HG03469 (cell line): ENCODE data around the gene REXO2.

Experiments
- ATAC-seq: cut with Tn5 transposase; IDR thresholded peaks from one replicate; pipeline ENCODE4 v1.9.1; 2021; ENCODE audit warnings: mild to moderate bottlenecking, moderate library complexity, moderate number of reproducible peaks; ENCODE audit not compliant: unreplicated experiment

REXO2 gene

DNA sequence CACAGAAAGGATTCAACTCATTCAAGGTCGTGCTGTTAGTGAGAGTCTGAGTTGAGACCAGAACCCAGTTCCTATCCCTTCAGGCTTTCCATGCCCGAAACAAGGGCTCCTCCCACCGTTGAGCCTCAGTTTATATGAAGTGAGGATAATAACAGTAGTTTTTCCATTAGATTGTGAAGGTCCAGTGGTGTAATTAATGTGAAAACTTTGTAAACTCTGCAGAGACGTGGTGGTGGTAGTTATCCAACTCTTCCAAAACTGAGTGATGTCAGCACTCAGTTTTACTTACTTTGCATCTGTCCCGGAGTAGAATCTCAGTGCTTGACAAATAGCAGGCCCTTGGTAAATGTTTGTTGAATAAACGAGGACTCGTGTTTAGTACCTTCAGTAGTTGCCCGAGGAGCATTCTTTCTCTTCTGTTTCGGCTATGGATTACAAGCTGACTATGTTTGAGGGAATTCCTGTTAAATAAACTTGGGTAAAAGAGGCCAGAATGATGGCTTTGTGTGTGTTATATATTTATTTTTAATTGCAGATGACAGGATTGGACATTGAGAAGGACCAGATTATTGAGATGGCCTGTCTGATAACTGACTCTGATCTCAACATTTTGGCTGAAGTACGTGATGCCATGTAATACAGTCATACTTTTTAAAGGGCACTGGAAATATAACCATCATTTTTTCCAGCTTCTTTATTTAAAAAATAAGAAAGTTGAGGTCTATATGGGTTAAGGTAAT, 1.0 kb downstream of the REXO2 start:
- ATAC-seq: no peak

DNA sequence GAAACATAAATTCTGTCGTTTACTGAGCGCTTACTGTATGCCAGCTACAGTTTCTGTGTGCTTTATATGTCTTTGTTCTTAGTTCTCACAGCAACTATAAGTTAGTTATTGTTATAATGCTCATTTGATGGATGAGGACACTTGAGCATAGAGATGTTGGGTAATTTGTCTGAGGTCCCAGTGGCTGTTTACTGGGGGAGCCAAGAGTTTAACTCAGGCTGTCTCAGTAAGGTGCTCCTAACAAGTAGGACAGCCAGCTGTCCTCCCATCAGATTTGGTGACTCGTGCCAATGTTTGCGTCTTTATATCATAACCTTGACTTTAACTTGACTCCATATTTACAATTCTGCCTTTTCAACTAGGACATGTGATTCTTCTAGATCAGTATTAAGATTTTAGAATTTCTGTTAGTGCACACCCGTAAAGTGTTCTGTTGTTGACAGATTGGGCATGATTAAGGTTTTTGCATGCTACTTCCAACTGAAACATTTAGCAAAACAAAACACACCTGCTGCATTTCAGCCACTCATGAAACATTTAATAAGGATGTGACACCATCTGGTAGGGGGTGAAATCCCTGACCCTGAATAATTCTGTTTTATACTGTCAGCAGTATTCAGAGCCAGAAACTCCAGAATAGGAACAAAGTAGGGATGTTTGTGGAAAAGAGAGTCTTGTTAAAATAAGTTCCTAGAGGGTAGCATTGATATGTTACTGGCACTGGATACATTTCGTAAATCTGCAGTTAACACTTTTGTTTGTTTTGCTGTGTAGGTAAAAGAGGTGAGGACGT, 1.9 kb downstream of the REXO2 start:
- no peak for ATAC-seq

DNA sequence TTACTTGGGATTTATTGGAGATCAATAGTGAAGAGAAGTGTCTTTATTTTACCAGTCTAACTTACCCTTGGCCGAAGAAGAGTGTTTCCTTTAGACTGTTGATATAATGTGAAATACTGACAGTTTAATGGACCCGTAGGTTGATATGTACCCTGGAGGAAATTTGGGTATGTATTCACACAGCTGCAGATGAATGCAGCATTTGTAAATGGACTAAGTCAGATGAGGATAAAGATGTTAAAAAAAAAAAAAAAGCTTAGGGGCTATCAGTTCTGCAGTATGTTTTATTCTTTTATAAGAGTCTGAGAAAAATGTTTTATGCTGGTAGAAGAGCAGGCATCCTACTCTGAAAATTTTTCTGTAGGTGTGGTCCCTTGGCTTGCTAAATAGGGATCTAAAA, 2.7 kb downstream of the REXO2 start:
- ATAC-seq: no peak

DNA sequence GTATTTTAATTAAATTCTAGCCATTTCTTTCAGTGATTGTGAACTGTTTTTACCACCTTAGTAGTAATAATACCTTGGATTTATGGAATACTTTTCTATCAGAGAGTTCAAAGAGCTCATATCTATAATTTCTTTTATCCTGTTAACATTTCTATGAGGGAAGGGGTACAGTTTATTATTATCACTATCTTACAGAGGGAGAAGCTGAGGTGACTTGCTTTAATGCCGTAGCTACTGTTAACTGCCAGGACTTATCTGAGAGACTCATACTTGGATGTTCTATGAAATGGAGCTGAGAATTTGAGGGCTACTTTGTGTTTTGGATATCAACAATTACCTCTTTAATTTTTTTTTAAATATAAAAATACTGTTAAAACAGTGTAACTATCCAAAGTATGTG, 3.3 kb downstream of the REXO2 start:
- no peak for ATAC-seq

DNA sequence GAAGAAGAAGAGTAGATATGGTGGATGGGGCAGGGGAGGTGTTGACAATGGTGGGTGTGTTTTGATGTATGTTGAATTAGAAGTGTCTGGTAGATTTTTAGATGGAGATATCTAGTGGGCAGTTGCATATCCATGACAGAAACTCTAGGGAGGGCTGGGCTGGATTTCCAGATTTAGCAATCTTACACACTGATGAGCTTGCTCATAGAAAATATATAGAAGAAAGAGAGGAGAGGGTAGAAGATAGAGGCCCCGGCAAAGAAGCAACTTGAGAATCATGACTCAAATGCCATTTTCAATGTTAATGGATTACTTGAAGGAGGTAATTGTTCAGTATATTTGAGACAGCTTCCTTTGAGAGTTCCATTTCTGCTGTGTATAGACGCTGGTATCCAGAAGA, 8.2 kb downstream of the REXO2 start:
- no peak for ATAC-seq

DNA sequence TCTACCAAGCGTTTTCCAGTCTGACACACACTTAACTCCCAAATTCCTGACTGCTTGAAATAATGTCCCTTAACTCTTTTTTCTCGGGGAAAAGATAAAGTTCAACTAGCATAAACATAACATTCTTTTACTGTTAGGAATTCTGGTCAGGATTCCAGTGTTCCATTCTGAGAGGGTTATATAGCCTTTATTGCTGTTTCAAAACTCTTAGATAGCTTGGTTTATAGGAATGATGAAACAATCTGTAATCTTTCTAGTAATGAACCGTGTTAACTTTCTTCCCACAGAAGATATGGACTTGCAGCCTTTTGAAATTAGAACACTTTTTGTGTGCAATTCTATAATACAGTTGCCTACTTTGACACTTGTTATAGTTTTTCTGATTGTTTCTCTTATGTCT, 8.6 kb downstream of the REXO2 start:
- ATAC-seq: no peak

DNA sequence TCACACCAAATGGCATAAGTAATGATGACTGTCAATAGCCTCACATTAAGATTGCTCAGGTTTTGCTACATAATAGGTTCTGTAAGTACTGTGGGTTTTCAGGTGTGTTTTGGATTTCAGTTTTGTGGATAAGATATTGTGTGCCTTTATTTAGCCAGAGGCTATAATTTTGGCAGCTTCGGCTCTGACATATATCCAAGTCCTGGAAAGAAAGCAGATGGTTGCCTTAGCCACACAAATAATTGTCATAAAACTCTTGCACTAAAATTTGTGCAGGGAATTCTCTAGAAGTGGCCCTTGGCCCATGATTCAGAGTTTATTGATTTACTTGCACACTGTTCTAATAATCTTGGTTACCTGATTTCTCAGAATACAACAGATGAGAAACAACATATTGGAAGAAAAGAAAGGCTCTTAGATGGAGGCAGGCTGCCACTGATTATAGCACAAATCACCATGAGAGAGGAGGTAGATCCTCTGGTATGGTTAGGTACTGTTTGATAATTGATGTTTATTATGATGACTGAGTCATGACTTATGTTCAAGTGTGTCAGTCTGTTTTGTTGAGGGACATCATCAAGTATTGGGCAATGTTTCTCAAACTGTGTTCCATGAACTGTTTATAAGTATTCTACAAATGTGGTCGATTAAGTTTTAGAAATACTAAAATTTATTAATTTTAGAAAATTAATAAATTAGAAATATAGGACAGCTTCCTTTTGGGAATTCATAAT, 9.6 kb downstream of the REXO2 start:
- ATAC-seq: no peak

DNA sequence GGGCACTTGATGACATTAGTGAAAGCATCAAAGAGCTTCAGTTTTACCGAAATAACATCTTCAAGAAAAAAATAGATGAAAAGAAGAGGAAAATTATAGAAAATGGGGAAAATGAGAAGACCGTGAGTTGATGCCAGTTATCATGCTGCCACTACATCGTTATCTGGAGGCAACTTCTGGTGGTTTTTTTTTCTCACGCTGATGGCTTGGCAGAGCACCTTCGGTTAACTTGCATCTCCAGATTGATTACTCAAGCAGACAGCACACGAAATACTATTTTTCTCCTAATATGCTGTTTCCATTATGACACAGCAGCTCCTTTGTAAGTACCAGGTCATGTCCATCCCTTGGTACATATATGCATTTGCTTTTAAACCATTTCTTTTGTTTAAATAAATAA, 10.6 kb downstream of the REXO2 start:
- ATAC-seq: no peak

DNA sequence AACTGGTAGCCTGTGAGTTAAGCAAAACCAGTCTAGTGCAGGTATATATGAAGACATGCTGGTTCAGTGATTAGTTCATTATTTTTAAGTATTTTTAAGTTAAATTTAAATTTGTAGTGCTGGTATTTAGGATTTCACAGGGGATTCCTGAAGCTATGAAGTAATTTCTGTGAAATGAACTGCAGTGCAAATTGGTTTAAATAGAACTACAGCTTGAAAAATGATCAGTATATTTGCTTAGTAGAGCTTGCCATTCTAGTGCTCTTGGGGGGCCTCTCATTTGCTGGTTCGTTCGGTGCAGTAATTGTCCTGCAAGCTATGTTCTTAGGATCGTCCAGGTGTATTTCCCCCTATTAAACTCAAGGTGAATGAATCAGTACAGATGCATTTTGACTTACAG, 13.1 kb downstream of the REXO2 start:
- ATAC-seq: no peak

DNA sequence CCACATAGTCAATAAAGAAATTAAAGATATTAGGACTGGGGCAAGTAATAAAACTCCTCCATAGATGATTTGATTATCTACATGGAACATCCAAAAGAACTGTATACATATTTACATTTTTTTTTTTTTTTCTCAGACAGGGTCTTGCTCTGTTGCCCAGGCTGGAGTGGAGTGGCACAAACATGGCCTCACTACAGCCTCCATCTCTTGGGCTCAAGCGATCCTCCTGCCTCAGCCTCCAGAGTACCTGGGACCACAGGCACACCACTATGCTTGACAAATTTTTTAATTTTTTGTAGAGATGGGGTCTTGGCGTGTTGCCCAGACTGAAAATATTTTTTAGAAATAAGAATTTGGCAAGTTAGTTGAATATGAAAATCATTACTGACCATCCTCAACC, 24.7 kb downstream of the REXO2 start:
- no peak for ATAC-seq

DNA sequence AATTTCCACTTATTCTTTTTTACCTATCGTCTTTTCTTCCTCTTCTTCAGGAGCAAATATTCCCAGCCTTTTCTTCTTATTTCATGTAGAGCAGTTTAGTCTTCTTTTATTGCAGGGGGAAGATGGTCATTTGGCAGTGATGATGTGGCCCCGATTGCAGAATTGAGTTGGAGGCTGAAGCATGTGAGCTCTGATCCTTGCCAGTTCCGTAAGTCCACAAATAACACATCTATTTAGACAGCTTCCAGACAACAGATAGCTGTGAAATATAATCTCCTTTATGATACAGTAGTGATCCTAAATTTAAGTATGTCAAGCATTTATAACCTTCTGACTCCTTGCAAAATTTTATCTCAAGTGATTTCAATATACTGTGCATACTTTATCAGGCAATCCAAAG, 27.5 kb downstream of the REXO2 start:
- no peak for ATAC-seq

DNA sequence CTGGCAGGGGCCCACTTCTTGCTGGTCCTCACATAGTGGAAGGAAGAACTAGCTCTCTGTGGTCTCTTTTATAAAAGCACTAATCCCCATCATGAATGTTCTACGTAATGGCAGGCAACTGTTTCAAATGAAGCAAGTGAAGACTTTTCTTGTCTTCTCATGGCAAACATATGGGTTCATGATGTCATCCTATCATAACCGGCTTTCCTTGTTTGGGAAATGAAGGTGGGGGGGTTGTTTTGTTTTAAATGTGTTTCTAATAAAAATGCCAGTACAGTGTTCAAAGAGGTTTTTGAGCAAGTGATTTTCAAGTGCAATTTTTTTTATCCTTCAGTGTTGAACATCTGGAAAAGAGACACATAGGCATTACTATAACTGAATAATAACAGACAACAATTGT, 33.4 kb downstream of the REXO2 start:
- no peak for ATAC-seq

DNA sequence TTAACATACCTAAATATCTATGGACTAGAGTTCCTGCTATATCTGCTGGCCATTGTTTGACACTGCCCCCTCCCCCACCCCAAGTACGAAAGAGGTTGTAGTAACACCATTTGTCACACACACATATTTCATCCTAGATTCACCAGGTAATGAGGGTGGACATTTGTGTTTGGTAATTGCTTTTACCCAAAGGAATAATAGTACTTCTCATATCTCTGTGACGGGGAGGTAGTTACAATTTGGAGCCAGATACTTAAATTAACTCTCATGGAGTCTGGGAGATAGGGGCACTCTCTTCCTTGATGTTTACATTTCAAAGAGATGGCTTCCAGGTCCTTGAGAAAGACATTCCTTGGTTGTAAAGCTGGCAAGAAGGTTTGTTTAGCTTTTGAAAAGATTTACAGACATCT, 38.7 kb downstream of the REXO2 start:
- ATAC-seq: no peak

DNA sequence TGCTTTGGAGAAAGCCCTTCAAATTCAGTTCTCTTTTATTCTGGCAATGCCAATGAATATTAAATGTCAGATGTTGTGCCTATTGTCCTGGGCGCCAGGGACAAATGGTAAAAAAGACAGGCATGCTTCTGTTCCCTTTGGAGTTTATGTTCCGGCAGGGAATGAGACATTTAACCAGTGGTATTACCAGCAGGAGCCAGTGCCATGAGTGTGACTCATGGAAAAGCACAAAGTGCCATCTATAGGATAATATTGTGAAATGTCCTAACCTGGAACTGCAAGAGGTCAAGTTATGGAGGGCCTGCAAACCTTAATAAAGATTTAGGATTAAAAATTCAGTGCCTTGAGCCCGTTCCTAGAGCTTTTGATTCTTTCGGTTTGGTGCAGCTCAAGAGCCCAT, 39.5 kb downstream of the REXO2 start:
- ATAC-seq: no peak

DNA sequence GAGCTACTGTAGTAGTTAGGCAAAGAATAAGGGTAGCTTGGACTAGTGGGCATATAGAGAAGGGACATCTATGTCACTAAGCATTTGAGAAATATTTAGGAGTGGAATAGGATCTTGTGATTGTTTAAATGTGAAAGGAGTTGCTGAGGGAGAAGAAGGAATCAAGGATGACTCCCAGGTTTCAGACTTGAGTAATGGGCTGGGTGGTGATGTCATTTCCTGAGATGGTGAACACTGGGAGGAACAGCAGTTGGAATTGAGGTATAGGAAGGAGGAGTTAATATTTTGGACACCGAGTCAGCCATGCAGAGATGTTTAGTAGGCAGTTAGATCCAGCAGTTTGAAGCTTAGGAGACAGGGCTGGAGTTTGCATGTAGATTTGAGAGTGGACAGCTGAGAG, 40.1 kb downstream of the REXO2 start:
- ATAC-seq: no peak

DNA sequence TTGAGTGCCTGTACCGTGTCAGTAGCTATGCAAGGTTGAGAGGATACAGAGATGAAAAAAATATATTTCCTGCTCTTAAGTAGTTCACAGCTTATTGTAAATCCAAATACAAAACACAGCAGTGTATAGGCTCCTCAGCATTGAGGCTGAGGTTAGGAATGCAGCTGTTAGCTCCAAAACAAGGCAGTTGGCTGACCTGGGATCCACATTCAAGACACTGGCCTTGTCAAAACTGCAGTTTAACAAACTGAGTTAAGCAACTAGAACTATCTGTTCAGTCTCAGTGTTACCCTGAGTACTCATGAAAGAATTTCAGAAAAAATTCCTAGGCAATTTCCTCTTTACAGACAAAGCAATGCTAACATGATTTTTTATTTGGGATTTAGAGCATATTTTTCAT, 42.8 kb downstream of the REXO2 start:
- no peak for ATAC-seq

DNA sequence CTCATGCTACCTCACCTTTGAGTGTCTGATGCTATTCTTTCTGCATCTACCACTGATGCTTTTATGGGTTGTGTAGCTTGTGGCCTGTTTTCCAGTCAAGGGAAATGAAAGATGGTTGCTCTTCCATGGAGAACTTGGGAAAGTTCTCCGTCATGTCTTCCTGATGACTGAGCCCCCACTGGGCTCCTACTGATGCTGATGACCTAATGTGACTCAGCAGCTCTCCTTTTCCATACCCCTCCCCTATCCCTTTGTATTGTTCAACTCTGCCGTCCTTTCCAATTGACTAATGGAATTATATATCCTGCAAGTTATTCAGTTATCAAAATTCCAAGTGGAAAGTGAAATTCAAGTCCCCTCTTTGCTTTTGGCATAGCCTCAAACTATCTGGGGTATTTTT, 44.7 kb downstream of the REXO2 start:
- ATAC-seq: no peak

DNA sequence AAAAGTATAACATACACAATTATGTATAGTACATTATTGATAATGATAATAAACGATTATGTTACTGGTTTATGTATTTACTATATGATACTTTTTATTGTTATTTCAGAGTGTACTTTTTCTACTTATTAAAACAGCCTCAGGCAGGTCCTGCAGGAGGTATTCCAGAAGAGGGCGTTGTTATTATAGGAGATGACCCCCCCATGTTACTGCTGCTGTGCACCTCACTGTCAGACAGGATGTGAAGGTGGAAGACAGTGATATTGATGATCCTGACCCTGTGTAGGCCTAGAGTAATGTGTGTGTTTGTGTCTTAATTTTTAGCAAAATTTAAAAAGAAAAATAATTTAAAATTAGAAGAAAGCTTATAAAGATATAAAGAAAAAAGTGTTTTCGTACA, 57.6 kb downstream of the REXO2 start:
- no peak for ATAC-seq

DNA sequence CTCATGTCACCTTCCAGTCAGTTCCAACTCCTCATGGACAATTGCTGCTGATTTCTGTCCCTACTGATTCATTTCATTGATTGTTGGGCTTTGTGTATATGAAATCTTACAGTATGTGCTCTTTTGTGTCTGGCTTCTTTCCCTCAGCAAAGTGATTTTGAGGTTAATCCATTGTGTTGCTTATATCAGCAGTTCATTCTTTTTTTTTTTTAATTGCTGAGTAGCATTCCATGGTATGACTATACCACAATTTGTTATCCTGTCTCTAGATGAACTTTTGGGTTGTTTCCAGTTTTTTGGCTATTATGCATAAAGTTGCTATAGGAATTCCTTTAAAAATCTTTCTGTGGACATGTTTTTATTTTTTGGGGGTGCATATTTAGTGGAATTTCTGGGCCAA, 60.5 kb downstream of the REXO2 start:
- ATAC-seq: no peak
